GM12892 (cell line): ENCODE measurements around the gene TCF7L1.

Experiments used
- POLR2A ChIP-seq: IDR thresholded peaks from 2 replicates; pipeline ENCODE4 v1.6.1; 2011; ENCODE audit warnings: low read depth, low read length, control low read depth
- POLR2AphosphoS5 ChIP-seq: IDR thresholded peaks from 2 replicates; pipeline ENCODE4 v1.6.1; 2011; ENCODE audit warnings: low read depth, low read length, control low read depth
- TAF1 ChIP-seq: IDR thresholded peaks from 2 replicates; pipeline ENCODE4 v1.6.1; 2011; ENCODE audit warnings: low read depth, mild to moderate bottlenecking, control low read depth, low read length, borderline replicate concordance

DNA sequence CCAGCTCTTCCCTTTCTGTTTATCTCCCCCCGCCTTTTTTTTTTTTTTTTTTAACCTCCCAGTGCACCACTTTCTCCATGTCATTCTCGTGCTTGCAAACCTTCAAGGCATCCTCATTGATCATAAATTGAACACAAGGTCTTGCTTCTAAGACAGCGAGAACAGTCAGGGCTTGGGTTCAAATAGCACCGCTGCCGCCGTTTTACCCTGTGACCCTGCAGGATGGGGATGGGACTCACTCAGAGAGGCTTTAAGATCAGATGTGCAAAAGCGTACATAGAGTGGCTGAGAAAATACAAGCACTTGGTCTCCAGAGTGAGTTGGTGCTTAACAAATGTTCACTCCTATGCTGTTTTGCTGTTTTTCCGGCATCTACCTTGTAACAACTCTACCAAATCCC lies 93.6 kb downstream of the TCF7L1 start:
- TF ChIP-seq POLR2AphosphoS5 (no peak), TAF1 (no peak), POLR2A (no peak)
